GM23338 (cell line): ENCODE measurements around the gene SNORC. TPM values are rescaled to one million over a fixed set of nuclear protein-coding genes. Genes with fewer than 3 reads are reported as not detected.

Experiments
- ATAC-seq: fragments of 200-7000 bp; cut with Tn5 transposase; 3 replicates; pipeline ENCODE4 v1.9.1; 2020
- DNase-seq: peaks from one replicate; pipeline ENCODE4 v3.0.0-alpha.2; 2015; ENCODE audit warnings: low spot score
- H2AFZ ChIP-seq: fragments of 200-600 bp; sonication (generic); 2 replicates; pipeline ENCODE4 v1.8.0; 2016; ENCODE audit warnings: antibody characterized with exemption, mild to moderate bottlenecking, moderate library complexity
- H3F3A ChIP-seq: fragments of 200-600 bp; sonication (generic); replicated peaks from 2 replicates; pipeline ENCODE4 v1.8.0; 2017; ENCODE audit warnings: antibody characterized with exemption, mixed run types, low read depth
- H3K27ac ChIP-seq: fragments of 200-600 bp; sonication (generic); 2 replicates; pipeline ENCODE4 v1.6.1; 2016; ENCODE audit warnings: low read depth
- H3K27me3 ChIP-seq: fragments of 200-600 bp; sonication (generic); 2 replicates; pipeline ENCODE4 v1.8.0; 2016; ENCODE audit warnings: mild to moderate bottlenecking, mixed run types, moderate library complexity; ENCODE audit not compliant: insufficient read depth
- H3K36me3 ChIP-seq: fragments of 200-600 bp; sonication (generic); 2 replicates; pipeline ENCODE4 v1.8.0; 2016; ENCODE audit warnings: mild to moderate bottlenecking; ENCODE audit not compliant: insufficient read depth
- H3K4me1 ChIP-seq: fragments of 200-600 bp; sonication (generic); 2 replicates; pipeline ENCODE4 v1.8.0; 2016; ENCODE audit warnings: mild to moderate bottlenecking, moderate library complexity; ENCODE audit not compliant: insufficient read depth
- H3K4me2 ChIP-seq: fragments of 200-600 bp; sonication (generic); 2 replicates; pipeline ENCODE4 v1.7.1; 2017; ENCODE audit warnings: mixed run types
- H3K4me3 ChIP-seq: fragments of 200-600 bp; sonication (generic); 2 replicates; pipeline ENCODE4 v1.6.1; 2016; ENCODE audit warnings: mixed run types
- H3K79me2 ChIP-seq: fragments of 200-600 bp; sonication (generic); replicated peaks from 2 replicates; pipeline ENCODE4 v1.8.0; 2017; ENCODE audit warnings: mild to moderate bottlenecking; ENCODE audit not compliant: insufficient read depth
- H3K9me2 ChIP-seq: fragments of 200-600 bp; sonication (generic); 2 replicates; pipeline ENCODE4 v1.8.0; 2017; ENCODE audit not compliant: insufficient read depth
- H4K20me1 ChIP-seq: fragments of 200-600 bp; sonication (generic); replicated peaks from 2 replicates; pipeline ENCODE4 v1.8.0; 2017; ENCODE audit warnings: mild to moderate bottlenecking; ENCODE audit not compliant: insufficient read depth
- H3K27ac Mint-ChIP-seq: 2 replicates; pipeline ENCODE4 v1.8.0; 2020; ENCODE audit warnings: inconsistent platforms, mild to moderate bottlenecking, moderate library complexity, mixed read lengths
- H3K27me3 Mint-ChIP-seq: 3 replicates; pipeline ENCODE4 v1.8.0; 2022; ENCODE audit warnings: low read depth, mild to moderate bottlenecking, moderate library complexity, mixed read lengths, inconsistent platforms; ENCODE audit not compliant: insufficient read depth, poor library complexity
- H3K36me3 Mint-ChIP-seq: 3 replicates; pipeline ENCODE4 v1.8.0; 2021; ENCODE audit warnings: low read depth, mild to moderate bottlenecking, inconsistent platforms, moderate library complexity, mixed read lengths
- H3K4me1 Mint-ChIP-seq: 3 replicates; pipeline ENCODE4 v1.8.0; 2020; ENCODE audit warnings: mild to moderate bottlenecking, inconsistent platforms, mixed read lengths
- H3K4me3 Mint-ChIP-seq: 3 replicates; pipeline ENCODE4 v1.8.0; 2021; ENCODE audit warnings: moderate library complexity, mild to moderate bottlenecking, inconsistent platforms, mixed read lengths
- H3K9me3 Mint-ChIP-seq: 3 replicates; pipeline ENCODE4 v1.8.0; 2020; ENCODE audit warnings: moderate library complexity, mild to moderate bottlenecking, inconsistent platforms, mixed read lengths
- CREB1 ChIP-seq: fragments of 250-450 bp; sonication (Bioruptor Pico); IDR thresholded peaks from 2 replicates; pipeline ENCODE4 v1.5.0; 2020; ENCODE audit warnings: low read depth, mild to moderate bottlenecking, moderate library complexity
- STAT1 ChIP-seq: IDR thresholded peaks from one replicate; pipeline ENCODE4 v1.6.1; 2016; ENCODE audit warnings: antibody characterized with exemption; ENCODE audit not compliant: unreplicated experiment
- ZNF114 ChIP-seq: fragments of 250-450 bp; sonication (Bioruptor Pico); IDR thresholded peaks from 2 replicates; pipeline ENCODE4 v1.5.0; 2020; ENCODE audit warnings: mild to moderate bottlenecking, moderate library complexity
- ZNF331 ChIP-seq: fragments of 250-450 bp; sonication (Bioruptor Pico); IDR thresholded peaks from 2 replicates; pipeline ENCODE4 v1.5.0; 2020; ENCODE audit warnings: low read depth, mild to moderate bottlenecking, moderate library complexity
- polyA plus RNA-seq: library from polyadenylated mRNA; unstranded; fragments of >200 nt; fragmentation: Nextera tagmentation; extraction: Ambion mirVana; gene quantifications from 2 replicates; pipeline ENCODE4 v1.2.1, GENCODE V29; 2016
- total RNA-seq: library from RNA; depleted of rRNA; stranded (reverse); fragments of >200 nt; shearing (Covaris generic); gene quantifications from 2 replicates; pipeline ENCODE4 v1.2.3, GENCODE V29; 2014
- TF ChIP-seq, protein P1 (sequence below), 2 experiments: fragments of 200-600 bp in 1 of 2; sonication (generic) in 1 of 2; conservative IDR thresholded peaks; 2 replicates each; pipeline versions ENCODE4 v1.5.1 to v1.6.1; 2016 to 2017; ENCODE audit warnings: antibody characterized with exemption in 2 of 2, low read depth in 2 of 2, mild to moderate bottlenecking in 2 of 2, moderate library complexity in 1 of 2
- TF ChIP-seq, protein P2 (sequence below): fragments of 250-450 bp; sonication (Bioruptor Pico); IDR thresholded peaks from 2 replicates; pipeline ENCODE4 v1.5.0; 2020; ENCODE audit warnings: mild to moderate bottlenecking, moderate library complexity

Gene SNORC
- total and polyA plus RNA-seq, 2 experiments from 2014 or later = 0.80 to 1.6 TPM

DNA sequence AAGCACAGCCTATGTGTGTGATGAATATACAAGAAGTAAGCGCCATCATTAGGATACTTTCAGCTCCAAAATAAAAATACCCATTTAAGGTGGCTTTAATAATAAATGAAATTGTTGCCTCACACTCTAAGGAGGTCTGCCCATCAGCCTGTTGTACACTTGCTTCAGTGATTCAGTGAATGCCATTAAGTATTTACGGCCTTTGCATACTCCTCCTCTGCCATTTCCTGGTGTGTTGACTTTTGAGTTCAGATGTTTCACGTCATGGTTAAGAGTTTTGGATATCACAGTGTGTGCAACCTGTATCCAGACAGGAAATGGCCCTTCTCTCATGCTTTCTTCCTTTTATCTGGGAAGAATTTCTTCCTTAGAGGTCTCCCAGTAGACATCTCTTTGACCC lies 38.6 kb upstream of the SNORC start:
- H3K4me3 ChIP-seq = no peak overlapping the region
- H4K20me1 ChIP-seq = peaks cover 7% of the 10 kb centered on the region; the same call in 1 of the 2 replicates
- H3K36me3 ChIP-seq = peaks cover 37% of the 10 kb centered on the region
- no peaks in the 10 kb centered on the region; the same call in 1 of the 2 replicates for H3F3A ChIP-seq
- H3K27ac Mint-ChIP-seq = no peak overlapping the region
- ATAC-seq (no peak), DNase-seq (no peak)
- peaks cover 21% of the 10 kb centered on the region for H3K36me3 Mint-ChIP-seq
- no peak overlapping the region for H3K27ac ChIP-seq
- H3K4me1 ChIP-seq = no peaks in the 10 kb centered on the region
- no peak overlapping the region for H3K4me3 Mint-ChIP-seq
- no peak for TF ChIP-seq STAT1
- TF ChIP-seq, protein P1, sequence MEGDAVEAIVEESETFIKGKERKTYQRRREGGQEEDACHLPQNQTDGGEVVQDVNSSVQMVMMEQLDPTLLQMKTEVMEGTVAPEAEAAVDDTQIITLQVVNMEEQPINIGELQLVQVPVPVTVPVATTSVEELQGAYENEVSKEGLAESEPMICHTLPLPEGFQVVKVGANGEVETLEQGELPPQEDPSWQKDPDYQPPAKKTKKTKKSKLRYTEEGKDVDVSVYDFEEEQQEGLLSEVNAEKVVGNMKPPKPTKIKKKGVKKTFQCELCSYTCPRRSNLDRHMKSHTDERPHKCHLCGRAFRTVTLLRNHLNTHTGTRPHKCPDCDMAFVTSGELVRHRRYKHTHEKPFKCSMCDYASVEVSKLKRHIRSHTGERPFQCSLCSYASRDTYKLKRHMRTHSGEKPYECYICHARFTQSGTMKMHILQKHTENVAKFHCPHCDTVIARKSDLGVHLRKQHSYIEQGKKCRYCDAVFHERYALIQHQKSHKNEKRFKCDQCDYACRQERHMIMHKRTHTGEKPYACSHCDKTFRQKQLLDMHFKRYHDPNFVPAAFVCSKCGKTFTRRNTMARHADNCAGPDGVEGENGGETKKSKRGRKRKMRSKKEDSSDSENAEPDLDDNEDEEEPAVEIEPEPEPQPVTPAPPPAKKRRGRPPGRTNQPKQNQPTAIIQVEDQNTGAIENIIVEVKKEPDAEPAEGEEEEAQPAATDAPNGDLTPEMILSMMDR (conservative IDR thresholded peaks at IDR 0.05; ENCODE audit: low read depth in 2 of 2) = no peak
- no peak for TF ChIP-seq ZNF331 (CRISPR knock-in tag)
- TF ChIP-seq, protein P2, sequence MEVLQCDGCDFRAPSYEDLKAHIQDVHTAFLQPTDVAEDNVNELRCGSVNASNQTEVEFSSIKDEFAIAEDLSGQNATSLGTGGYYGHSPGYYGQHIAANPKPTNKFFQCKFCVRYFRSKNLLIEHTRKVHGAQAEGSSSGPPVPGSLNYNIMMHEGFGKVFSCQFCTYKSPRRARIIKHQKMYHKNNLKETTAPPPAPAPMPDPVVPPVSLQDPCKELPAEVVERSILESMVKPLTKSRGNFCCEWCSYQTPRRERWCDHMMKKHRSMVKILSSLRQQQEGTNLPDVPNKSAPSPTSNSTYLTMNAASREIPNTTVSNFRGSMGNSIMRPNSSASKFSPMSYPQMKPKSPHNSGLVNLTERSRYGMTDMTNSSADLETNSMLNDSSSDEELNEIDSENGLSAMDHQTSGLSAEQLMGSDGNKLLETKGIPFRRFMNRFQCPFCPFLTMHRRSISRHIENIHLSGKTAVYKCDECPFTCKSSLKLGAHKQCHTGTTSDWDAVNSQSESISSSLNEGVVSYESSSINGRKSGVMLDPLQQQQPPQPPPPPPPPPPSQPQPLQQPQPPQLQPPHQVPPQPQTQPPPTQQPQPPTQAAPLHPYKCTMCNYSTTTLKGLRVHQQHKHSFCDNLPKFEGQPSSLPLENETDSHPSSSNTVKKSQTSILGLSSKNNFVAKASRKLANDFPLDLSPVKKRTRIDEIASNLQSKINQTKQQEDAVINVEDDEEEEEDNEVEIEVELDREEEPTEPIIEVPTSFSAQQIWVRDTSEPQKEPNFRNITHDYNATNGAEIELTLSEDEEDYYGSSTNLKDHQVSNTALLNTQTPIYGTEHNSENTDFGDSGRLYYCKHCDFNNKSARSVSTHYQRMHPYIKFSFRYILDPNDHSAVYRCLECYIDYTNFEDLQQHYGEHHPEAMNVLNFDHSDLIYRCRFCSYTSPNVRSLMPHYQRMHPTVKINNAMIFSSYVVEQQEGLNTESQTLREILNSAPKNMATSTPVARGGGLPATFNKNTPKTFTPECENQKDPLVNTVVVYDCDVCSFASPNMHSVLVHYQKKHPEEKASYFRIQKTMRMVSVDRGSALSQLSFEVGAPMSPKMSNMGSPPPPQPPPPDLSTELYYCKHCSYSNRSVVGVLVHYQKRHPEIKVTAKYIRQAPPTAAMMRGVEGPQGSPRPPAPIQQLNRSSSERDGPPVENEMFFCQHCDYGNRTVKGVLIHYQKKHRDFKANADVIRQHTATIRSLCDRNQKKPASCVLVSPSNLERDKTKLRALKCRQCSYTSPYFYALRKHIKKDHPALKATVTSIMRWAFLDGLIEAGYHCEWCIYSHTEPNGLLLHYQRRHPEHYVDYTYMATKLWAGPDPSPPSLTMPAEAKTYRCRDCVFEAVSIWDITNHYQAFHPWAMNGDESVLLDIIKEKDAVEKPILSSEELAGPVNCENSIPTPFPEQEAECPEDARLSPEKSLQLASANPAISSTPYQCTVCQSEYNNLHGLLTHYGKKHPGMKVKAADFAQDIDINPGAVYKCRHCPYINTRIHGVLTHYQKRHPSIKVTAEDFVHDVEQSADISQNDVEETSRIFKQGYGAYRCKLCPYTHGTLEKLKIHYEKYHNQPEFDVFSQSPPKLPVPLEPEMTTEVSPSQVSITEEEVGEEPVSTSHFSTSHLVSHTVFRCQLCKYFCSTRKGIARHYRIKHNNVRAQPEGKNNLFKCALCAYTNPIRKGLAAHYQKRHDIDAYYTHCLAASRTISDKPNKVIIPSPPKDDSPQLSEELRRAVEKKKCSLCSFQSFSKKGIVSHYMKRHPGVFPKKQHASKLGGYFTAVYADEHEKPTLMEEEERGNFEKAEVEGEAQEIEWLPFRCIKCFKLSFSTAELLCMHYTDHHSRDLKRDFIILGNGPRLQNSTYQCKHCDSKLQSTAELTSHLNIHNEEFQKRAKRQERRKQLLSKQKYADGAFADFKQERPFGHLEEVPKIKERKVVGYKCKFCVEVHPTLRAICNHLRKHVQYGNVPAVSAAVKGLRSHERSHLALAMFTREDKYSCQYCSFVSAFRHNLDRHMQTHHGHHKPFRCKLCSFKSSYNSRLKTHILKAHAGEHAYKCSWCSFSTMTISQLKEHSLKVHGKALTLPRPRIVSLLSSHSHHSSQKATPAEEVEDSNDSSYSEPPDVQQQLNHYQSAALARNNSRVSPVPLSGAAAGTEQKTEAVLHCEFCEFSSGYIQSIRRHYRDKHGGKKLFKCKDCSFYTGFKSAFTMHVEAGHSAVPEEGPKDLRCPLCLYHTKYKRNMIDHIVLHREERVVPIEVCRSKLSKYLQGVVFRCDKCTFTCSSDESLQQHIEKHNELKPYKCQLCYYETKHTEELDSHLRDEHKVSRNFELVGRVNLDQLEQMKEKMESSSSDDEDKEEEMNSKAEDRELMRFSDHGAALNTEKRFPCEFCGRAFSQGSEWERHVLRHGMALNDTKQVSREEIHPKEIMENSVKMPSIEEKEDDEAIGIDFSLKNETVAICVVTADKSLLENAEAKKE (CRISPR knock-in tag) = no peak
- TF ChIP-seq CREB1 = no peak
- TF ChIP-seq ZNF114 = no peak
- H2AFZ ChIP-seq = no peak overlapping the region
- H3K9me3 Mint-ChIP-seq = no peaks in the 10 kb centered on the region
- no peak overlapping the region for H3K4me2 ChIP-seq
- peaks cover 3% of the 10 kb centered on the region for H3K27me3 Mint-ChIP-seq
- H3K4me1 Mint-ChIP-seq = no peaks in the 10 kb centered on the region
- H3K79me2 ChIP-seq = no peaks in the 10 kb centered on the region
- H3K9me2 ChIP-seq = no peaks in the 10 kb centered on the region
- H3K27me3 ChIP-seq = no peaks in the 10 kb centered on the region
